ENCODE measurements around the gene FXYD2.

Gene FXYD2

GRCh38 chr11:117774553-117774952 lies 50.0 kb downstream of the FXYD2 start:
- no peak for TF ChIP-seq CTCF (IDR thresholded peaks at IDR 0.05; ENCODE audit: control extremely low read depth, extremely low read depth, low read depth, missing control alignments)
- ChIA-PET CTCF (interaction anchor here (2.4 kb wide), 1 partner anchor 33 kb away, joined by 6 read pairs; no protein-coding TSS in a partner anchor), POLR2A (no interaction called here)
- DNase-seq (ENCODE audit: extremely low spot score): no peak

- TF ChIP-seq CTCF (IDR thresholded peaks at IDR 0.05; ENCODE audit: control extremely low read depth, extremely low read depth, low read depth, missing control alignments): no peak
- ChIA-PET POLR2A (no interaction called here), CTCF (interaction anchor here (1.2 to 2.4 kb wide), 3 partner anchors 17 to 346 kb away, joined by 4 to 6 read pairs (median 4); no protein-coding TSS in a partner anchor)
- DNase-seq (ENCODE audit: extremely low spot score): no peak
These were observed 52.2 kb downstream of the FXYD2 start for GRCh38 chr11:117772360-117772759.

GRCh38 chr11:117771841-117772240 lies 52.7 kb downstream of the FXYD2 start:
- ChIA-PET CTCF (interaction anchor here (1.2 to 1.9 kb wide), 2 partner anchors 18 to 346 kb away, joined by 4 read pairs; no protein-coding TSS in a partner anchor), POLR2A (no interaction called here)
- no peak for TF ChIP-seq CTCF (IDR thresholded peaks at IDR 0.05; ENCODE audit: control extremely low read depth, extremely low read depth, low read depth, missing control alignments)
- no peak for DNase-seq (ENCODE audit: extremely low spot score)

- POLR2A ChIA-PET: no interaction called here
- no peak for DNase-seq (ENCODE audit: extremely low spot score)
- CTCF ChIA-PET: interaction anchor here (1.9 kb wide), 1 partner anchor 18 kb away, joined by 4 read pairs; no protein-coding TSS in a partner anchor
- TF ChIP-seq CTCF (IDR thresholded peaks at IDR 0.05; ENCODE audit: control extremely low read depth, extremely low read depth, low read depth, missing control alignments): no peak
These were observed 53.3 kb downstream of the FXYD2 start for GRCh38 chr11:117771197-117771596.

- CTCF ChIA-PET: no interaction called here
- TF ChIP-seq CTCF (IDR thresholded peaks at IDR 0.05; ENCODE audit: control extremely low read depth, extremely low read depth, low read depth, missing control alignments): no peak
- DNase-seq (ENCODE audit: extremely low spot score): no peak
- POLR2A ChIA-PET: no interaction called here
These were observed 54.5 kb downstream of the FXYD2 start for GRCh38 chr11:117770061-117770460.

Data from GM10248 (cell line).